Skeletal muscle cell (primary cell): Measurements from ENCODE around the gene RPS24.
"Not testable (repeated sequence)": the region's sequence is repeated elsewhere in the genome, so short reads cannot be mapped to it uniquely, and the experiment has no call there.

Experiments
- DNase-seq: peaks from one replicate; pipeline ENCODE4 v3.0.0-alpha.2; 2010; ENCODE audit warnings: low read depth
- H3K4me3 ChIP-seq: 2 replicates; pipeline ENCODE4 v1.5.1; 2011; ENCODE audit warnings: low read depth, mild to moderate bottlenecking, control low read depth, low read length, moderate library complexity

The RPS24 gene

DNA sequence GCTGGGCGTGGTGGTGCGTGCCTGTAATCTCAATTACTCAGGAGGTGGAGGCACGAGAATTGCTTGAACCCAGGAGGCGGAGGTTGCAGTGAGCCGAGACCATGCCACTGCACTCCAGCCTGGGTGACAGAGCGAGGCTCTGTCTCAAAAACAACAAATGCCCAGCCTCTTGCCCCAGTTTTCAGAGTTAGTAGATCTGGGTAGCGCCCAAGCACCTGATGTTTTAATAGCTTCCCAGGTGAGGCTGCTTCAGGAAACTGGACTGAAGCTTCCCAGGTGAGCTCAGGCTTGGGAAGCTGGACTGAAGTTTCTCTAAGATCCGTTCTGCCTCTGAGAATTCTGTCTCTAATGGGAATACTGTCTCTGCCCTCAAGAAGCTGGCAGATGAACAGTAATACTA is 12.2 kb downstream of the RPS24 start:
- H3K4me3 ChIP-seq, result no peak overlapping the region
- no peak for DNase-seq

DNA sequence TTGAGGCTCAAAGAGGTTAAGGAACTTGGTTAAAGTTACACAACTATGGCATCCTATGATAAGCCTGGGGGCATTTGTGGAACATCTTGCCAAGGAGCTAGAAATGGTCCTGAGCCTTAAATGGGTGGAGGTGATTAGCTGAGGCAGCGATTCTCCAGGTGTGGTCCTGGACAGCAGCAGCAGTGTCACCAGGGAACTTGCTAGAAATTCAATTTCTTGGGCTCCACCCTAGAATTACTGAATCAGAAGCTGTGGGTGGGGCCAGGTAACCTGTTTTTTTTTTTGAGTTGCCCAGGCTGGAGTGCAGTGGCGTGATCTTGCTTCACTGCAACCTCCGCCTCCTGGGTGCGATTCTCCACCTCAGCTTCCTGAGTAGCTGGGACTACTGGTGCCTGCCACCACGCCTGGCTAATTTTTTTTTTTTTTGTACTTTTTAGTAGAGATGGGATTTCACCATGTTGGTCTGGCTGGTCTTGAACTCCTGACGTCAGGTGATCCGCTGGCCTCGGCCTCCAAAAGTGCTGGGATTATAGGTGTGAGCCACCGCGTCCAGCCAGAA is 13.1 kb downstream of the RPS24 start:
- no peak for DNase-seq
- H3K4me3 ChIP-seq, result no peak overlapping the region

DNA sequence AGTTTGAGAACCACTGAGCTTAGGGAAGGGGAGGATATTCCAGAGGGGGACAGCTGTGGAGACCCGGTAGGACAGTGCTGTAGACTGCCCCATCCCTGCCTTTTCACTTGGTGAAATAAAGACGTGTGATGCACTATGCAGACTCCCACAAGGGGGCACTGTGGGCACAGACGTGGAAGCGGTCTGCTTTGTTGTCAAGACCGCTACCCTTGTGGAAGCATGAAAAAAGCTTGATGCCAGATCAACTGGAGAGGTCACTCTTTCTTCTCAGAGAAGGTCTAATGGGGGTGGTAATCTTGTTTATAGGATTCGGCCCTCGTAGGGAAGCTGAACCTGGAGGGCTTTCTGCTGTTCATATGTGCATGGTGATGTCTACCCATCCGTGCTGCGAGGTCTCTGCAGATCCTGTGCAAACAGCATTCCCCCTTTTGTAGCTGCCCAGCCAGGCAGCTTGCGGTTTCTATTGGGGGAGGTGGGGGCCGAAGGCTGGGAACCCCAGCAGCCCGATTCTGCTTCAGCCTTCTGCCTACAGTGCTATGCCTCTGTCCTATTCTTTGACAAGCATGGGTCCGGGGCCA is 13.7 kb downstream of the RPS24 start:
- H3K4me3 ChIP-seq, result no peak overlapping the region
- DNase-seq, result peak; percentile 54

DNA sequence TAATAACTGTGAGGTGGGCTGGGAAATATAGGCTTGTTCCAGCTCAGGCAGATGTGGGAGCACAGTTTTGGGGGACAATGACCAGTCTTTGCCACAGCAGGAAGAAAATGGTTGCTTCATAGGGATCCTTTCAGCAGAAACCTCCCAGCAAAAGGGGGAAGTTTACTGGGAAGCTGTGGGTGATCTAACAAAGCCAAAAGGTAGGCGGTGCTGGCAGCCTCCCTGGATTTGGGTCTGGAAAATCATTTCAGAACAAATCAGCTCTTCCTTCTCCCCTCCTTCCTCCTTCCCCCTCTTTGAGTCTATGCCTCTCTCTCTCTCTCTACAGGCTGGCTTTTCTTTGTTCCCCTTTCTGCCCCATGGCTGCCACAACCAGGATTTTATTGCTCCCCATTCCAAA is 16.2 kb downstream of the RPS24 start:
- no peak overlapping the region for H3K4me3 ChIP-seq
- no peak for DNase-seq

DNA sequence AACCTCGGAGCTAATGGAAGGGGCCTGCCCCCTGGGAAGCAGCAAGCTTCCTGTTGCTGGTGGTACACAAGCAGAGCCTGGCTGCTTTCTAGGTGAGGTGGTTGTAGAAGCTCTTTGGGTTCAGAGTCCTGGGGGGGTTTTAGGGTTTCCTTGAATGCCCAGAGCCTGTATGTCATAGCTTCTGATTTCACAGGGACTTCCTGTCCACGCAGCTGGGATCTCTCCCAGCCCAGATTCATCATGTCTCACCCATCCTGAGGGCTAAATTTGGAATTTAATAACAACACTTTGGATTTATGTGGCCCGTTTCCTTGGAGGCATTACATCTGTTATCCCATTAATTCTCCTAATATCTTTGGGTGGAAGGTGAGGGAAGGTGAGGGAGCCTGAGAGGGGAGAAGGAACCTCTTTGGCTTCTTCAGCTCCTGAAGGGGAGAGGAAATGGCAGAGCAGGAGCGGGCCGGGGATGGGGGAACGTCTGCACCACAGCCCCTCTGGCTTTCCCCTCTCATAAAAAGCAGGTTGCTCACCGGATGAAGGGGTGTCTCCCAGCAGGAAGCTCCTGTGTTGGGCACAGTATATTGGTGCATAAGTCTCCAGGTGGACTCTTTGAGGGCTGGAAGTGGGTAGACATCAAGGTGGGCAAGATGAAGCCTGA is 19.7 kb downstream of the RPS24 start:
- H3K4me3 ChIP-seq, result no peak overlapping the region
- DNase-seq, result no peak

DNA sequence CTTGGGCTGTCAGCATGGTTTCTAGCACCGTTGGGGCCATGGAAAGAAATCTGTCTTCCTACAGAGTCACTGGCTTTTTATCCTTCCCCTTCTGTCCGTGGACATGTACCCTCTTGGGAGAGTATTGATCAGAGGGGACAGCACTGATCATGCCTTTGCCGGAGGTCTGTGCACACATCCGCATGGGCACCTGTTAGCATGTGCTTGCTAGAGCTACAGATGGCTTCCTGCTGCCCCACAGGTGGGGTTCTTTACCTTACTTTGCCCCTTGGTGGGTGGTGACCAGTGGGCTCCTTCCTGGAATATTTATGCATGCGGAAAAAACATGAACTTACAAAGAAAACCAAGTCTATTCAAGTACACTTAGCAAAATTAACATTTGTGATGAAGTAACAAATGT is 24.9 kb downstream of the RPS24 start:
- no peak for DNase-seq
- H3K4me3 ChIP-seq, result no peak overlapping the region

DNA sequence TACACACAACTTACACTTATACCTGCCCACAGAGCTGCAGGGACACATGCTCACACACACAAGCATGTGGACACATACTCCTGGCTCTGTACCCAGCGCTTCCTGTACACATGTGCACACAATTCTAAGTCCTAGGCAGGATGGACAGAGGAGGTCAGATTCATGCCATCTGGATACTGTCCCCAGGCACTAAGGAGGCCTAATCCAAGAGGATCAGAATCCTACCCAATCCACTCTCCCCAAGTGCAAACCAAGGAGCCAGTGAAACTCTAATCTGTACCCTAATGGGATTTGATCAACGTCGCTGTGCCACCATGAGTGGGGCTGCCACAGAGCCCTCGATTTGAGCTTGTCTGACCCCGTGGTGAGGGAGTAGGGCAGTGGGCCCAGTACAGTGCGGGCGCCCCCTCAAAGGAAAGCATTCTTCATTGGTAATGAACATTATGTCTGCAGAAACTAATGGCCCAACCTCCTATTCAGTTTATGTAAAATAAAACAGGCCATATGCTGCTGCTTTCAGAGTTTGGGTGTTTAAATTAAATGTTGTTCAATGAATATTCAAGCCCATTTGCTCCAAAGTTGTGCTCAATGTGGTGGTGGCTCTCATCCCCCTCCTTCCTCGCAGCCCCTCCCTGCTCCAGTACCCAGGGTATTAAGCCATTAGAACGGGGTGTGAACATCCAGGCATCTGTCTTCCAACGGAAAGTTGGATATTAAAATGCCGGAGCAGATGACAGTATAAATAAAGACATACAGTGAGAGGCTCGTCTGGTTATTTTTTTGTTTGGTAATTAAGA is 26.4 kb downstream of the RPS24 start:
- no peak for DNase-seq
- no peak overlapping the region for H3K4me3 ChIP-seq

DNA sequence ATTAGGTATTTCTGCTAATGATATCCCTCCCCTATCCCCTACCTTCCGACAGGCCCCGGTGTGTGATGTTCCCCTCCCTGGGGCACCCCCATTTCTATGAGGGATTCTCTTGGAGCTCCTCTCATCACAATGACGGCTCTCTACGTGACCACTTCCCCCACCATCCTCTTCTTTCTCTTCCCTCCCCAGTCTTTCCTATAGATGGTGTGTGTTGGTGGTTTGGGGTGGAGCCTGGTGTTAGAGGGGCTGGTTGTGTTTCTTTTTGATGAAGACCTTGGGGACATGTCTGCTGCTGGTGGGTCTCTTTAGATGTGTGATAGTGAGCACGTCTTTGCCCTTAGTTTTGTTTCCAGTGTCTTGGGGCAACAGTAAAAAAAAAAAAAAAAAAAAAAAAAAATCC is 28.6 kb downstream of the RPS24 start:
- DNase-seq, result no peak
- no peak overlapping the region for H3K4me3 ChIP-seq

DNA sequence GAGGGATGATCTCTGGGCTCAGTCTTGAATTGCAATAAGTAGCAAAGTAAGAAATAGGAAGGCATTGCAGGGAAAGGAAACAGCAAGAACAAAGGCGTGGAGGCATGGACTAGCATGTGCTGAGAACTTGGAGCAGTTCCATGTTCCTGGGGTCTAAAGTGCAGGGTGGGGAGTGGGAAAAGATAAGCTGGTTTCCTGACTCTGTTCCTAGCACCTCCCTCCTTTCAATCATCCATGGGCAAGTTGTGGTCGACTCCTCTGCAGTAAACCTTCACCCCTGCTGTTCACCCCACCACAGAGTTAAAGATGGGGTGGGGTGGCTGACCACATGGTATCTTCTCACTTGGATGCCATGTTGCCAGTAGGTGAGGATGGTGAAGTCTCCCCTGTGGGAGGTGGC is 29.6 kb downstream of the RPS24 start:
- H3K4me3 ChIP-seq, result no peak overlapping the region
- no peak for DNase-seq

DNA sequence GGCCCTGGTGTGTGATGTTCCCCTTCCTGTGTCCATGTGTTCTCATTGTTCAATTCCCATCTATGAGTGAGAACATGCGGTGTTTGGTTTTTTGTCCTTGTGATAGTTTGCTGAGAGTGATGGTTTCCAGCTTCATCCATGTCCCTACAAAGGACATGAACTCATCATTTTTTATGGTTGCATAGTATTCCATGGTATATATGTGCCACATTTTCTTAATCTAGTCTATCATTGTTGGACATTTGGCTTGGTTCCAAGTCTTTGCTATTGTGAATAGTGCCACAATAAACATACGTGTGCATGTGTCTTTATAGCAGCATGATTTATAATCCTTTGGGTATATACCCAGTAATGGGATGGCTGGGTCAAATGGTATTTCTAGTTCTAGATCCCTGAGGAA is 31.3 kb downstream of the RPS24 start:
- H3K4me3 ChIP-seq, DNase-seq: not testable (repeated sequence)

DNA sequence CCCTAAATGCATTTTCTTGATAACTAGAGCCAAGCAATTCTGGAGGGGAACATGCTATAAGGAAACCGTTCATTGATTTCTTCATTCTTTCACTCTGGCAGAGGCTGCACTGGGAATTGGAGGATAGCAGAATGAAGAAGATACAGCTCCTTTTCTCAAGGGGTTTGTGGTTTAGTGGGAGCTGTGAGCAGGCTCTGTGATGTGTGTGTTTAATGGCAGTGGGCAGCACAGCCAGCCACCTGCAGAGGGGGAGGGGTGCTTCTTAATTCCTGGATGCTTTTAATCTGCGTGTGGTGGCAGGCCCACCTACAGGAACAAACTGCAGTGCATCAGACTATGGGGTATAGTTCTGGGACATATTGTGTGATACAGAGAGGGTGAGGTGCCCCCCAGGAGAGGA is 31.9 kb downstream of the RPS24 start:
- H3K4me3 ChIP-seq, result no peak overlapping the region
- no peak for DNase-seq

DNA sequence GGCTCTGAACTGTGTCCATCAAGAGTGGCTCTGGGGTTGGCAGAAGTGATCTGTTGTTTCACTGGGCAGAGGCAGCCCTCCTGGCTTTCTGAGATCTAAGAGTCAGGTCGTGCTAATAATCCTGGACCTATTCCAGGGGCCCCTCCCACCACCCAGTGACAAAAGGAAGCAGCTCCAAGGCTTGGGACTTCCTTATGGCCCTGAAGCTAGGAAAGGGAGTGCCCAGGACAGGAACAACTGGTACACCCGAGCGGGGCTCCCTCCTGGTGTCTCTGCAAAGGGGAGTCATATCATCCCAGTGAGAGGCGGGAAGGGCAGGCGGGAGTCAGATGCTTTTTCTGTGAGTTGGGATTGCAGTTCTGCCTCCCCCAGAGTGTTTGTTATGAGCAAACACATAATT is 32.3 kb downstream of the RPS24 start:
- DNase-seq, result no peak
- no peak overlapping the region for H3K4me3 ChIP-seq

DNA sequence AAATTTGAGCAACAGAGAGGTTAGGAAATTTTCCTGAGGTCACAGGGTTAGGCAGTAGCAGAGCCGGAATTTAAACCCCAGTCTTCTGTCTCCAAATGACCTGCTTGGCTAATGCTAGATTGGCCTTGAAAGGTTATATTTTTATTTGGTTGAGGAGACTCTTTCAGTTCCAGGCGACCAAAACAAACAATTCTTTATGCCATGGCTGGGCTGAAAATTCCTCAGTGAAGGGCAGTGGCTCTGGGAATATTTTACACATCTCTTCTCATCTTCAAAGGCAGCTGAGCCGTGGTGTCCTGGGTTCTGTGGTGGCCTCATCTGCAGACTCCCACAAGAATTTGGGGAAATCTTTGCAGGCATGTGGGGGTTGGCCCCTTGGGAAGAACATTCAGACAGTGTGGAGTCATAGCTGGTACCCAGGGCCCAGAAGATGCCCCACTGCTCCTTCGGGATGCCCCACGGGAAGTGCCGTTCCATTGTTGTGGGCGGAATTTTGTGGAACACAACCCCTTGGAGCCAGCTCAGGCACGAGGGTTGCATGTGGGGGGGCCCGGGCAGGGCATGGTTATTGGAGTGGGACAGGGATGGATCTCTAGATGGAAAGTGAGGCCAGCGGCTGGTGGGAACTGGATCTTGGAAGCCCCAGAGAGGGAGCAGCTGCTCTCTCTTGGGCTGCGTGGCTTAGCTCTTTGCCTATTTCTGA is 33.2 kb downstream of the RPS24 start:
- no peak for DNase-seq
- H3K4me3 ChIP-seq, result no peak overlapping the region

DNA sequence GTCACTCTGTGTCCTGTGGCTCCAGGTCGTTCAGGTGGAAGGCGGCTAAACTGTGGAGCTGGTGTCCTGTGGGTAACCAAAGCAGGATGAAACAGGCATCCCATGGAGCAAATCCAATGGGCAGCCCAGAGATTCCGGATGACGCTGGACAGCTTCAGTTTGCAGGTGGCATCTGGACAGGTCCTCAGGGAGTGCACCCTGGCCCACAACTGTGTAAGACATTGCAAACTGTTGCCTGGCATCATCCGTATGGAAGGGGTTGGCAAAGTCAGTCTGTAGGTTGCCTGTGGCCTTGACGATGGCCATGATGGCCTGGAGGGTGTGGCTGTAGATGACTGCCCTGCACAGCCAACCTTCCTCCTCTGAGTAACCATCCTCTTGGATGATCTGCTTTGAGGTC is 35.5 kb downstream of the RPS24 start:
- H3K4me3 ChIP-seq, result no peak overlapping the region
- no peak for DNase-seq

DNA sequence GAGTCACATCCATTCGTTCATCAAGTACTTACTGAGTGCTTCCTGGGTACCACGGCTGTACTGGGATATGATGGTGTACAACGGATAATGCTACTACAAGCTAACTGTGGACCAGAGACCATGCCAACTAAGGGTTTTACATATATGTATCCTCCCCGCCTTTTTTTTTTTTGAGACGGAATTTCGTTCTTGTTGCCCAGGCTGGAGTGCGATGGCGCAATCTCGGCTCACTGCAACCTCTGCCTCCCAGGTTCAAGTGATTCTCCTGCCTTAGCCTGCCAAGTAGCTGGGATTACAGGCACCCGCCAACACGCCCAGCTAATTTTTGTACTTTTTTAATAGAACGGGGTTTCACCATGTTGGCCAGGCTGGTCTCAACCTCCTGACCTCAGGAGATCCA is 36.4 kb downstream of the RPS24 start:
- not testable (repeated sequence) for H3K4me3 ChIP-seq, DNase-seq

DNA sequence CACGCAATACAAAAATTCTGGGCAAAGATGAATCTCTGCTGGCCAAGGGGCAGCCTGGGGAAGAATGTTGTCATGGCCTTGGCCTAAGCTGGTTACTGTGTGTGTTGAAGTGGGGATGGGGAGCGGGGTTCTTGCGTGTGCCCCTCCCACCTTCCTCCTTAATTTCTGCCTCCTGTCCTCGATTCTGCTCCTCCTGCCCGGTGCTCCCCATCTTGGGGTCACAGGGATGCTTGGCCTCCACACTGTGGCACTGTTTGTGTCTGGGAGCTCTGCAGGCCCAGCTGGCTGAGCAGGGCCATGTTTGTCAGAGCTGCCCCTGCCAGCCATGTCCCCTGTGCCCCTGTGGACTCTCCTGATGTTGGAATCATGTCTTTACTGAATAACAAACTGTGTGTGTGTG is 37.1 kb downstream of the RPS24 start:
- no peak for DNase-seq
- no peak overlapping the region for H3K4me3 ChIP-seq

DNA sequence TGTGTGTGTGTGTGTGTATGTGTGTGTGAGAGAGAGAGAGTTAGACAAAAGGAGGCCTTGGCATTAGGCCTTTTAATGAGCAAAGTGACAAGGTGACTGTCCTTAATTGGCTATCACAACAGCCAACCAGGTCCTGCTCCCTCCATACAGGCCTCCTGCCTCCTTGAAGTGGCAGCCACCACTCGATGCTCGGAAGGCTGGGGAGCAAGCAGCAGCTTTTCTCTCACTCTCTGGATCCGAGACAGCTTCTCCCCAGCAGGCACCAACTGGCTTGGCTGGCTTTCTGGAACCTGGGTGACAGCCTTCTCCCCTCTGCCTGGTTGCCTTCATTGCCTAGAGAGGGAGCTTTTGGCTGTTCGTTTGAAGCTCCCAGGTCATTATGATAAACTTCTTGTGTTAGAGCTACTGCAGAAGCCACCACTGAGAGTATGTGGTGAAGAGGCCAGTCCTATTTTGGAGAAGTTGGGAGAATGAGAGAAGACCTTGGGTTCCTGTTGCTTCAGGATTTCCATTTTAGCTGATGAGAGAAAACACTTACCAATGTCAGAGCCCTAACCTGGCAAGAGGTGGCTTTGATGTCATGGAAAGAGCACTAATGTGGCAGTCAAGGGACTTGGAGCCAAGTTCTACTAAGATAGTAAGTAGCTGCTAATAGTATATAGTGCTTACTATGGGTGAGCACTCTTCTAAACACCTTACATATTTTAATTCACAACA is 37.6 kb downstream of the RPS24 start:
- no peak for DNase-seq
- H3K4me3 ChIP-seq, result no peak overlapping the region

DNA sequence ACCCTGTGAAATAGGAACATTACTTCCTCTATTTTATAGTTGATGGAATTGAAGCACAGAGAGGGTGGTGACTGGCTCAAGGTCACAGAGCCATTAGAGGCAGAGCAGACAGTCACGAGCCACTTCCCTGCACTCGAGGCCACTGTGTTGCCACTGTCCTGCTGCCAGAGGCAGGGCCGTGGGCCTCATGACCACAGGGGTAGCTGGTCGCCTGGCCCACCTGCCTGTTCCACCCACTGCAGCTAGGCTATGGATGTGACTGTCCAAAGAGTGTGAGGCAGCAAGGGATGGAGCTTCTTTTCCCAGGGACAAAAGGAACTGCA is 38.2 kb downstream of the RPS24 start:
- no peak overlapping the region for H3K4me3 ChIP-seq
- DNase-seq, result no peak

DNA sequence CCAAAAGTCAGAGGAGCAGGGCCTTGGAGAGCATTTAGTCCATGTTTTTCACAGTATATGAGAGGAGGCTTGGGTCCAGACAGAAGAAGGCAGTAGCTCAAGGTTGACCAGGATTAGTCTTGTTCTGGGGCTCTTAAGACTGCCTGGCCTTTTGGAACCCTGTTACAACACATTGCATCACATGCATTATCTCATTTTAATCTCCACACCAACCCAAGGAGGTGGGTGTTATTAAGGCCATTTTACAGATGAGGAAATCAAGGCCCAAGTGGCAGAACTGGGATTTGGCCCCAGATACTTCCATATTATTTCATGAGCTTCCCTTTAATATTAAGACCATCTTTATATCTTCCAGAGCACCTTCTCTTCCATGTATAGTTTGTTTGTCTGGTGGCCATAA is 38.8 kb downstream of the RPS24 start:
- no peak for DNase-seq
- H3K4me3 ChIP-seq, result no peak overlapping the region

DNA sequence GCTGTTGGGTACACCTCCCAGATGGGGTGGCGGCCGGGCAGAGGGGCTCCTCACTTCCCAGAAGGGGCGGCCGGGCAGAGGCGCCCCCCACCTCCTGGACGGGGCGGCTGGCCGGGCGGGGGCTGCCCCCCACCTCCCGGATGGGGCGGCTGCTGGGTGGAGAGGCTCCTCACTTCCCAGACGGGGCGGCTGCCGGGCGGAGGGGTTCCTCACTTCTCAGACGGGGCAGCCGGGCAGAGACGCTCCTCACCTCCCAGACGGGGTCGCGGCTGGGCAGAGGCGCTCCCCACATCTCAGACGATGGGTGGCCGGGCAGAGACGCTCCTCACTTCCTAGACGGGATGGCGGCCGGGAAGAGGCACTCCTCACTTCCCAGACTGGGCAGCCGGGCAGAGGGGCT is 42.1 kb downstream of the RPS24 start:
- not testable (repeated sequence) for DNase-seq, H3K4me3 ChIP-seq
